WERI-Rb-1 (cell line): Measurements from ENCODE around the gene ADM.

Source experiments
- DNase-seq: peaks from one replicate; pipeline ENCODE4 v3.0.0-alpha.2; 2020
- H3K27ac ChIP-seq: fragments of 250-450 bp; sonication (Bioruptor Pico); 2 replicates; pipeline ENCODE4 v1.5.1; 2020; ENCODE audit warnings: mild to moderate bottlenecking, moderate library complexity
- H3K27me3 ChIP-seq: fragments of 250-450 bp; sonication (Bioruptor Pico); 2 replicates; pipeline ENCODE4 v1.5.1; 2021; ENCODE audit warnings: mild to moderate bottlenecking, low read depth, moderate library complexity; ENCODE audit not compliant: insufficient read depth, severe bottlenecking
- H3K36me3 ChIP-seq: fragments of 250-450 bp; sonication (Bioruptor Pico); 2 replicates; pipeline ENCODE4 v1.5.1; 2020; ENCODE audit warnings: mild to moderate bottlenecking, moderate library complexity
- H3K4me3 ChIP-seq: 2 replicates; pipeline ENCODE4 v1.5.1; 2011; ENCODE audit warnings: low read depth, mild to moderate bottlenecking, control low read depth, low read length
- H3K9me3 ChIP-seq: fragments of 250-450 bp; sonication (Bioruptor Pico); 2 replicates; pipeline ENCODE4 v1.5.1; 2021; ENCODE audit warnings: mild to moderate bottlenecking, moderate library complexity; ENCODE audit not compliant: severe bottlenecking
- TF ChIP-seq, protein P1 (sequence below): IDR thresholded peaks from 2 replicates; pipeline ENCODE4 v1.5.1; 2011; ENCODE audit warnings: low read depth, mild to moderate bottlenecking, control low read depth, inconsistent platforms, low read length

Gene ADM

DNA sequence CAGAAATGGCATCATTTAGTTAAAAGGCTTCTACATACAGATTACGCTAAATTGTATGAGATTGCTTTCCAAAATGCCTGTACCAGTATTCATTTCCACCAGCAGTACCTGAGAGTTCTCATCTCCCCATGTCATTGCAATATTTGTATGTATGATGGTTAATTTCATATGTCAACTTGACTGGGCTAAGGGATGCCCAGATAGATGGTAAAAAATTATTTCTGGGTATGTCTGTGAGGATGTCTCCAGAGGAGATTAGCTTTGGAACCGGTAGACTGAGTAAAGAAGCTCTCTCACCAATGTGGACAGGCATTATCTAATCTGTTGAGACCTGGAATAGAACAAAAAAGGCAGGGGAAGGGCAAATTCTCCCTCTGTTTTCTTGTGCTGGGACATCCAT lies 6.9 kb downstream of the ADM start:
- Histone ChIP-seq H3K27ac (no peak overlapping the region), H3K4me3 (no peak overlapping the region), H3K27me3 (peaks cover 13% of the 10 kb centered on the region), H3K9me3 (no peaks in the 10 kb centered on the region), H3K36me3 (no peaks in the 10 kb centered on the region)
- TF ChIP-seq, protein P1, sequence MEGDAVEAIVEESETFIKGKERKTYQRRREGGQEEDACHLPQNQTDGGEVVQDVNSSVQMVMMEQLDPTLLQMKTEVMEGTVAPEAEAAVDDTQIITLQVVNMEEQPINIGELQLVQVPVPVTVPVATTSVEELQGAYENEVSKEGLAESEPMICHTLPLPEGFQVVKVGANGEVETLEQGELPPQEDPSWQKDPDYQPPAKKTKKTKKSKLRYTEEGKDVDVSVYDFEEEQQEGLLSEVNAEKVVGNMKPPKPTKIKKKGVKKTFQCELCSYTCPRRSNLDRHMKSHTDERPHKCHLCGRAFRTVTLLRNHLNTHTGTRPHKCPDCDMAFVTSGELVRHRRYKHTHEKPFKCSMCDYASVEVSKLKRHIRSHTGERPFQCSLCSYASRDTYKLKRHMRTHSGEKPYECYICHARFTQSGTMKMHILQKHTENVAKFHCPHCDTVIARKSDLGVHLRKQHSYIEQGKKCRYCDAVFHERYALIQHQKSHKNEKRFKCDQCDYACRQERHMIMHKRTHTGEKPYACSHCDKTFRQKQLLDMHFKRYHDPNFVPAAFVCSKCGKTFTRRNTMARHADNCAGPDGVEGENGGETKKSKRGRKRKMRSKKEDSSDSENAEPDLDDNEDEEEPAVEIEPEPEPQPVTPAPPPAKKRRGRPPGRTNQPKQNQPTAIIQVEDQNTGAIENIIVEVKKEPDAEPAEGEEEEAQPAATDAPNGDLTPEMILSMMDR, result no peak
- no peak for DNase-seq

GRCh38 chr11:10314199-10315072 lies 9.6 kb downstream of the ADM start:
- no peaks in the 10 kb centered on the region for H3K27me3 ChIP-seq
- H3K36me3 ChIP-seq, result no peaks in the 10 kb centered on the region
- peak; percentile 27 for DNase-seq
- TF ChIP-seq, protein P1, result no peak
- H3K4me3 ChIP-seq, result no peak overlapping the region
- H3K9me3 ChIP-seq, result no peaks in the 10 kb centered on the region
- no peak overlapping the region for H3K27ac ChIP-seq

DNA sequence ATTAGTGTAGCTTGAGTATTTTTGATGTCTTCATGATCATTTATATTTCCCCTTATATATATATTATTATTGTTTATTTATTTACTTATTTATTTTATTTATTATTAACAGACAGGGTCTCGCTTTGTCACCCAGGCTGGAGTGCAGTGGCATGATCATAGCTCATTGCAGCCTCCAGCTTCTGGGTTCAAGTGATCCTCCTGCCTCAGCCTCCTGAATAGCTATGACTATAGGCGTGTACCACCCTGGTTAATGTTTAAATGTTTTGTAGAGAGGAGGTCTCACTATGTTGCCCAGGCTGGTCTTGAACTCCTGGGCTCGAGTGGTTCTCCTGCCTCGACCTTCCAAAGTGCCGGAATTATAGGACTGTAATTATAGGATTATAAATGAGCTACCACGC lies 10.2 kb downstream of the ADM start:
- no peak overlapping the region for H3K27ac ChIP-seq
- H3K4me3 ChIP-seq, result no peak overlapping the region

GRCh38 chr11:10317151-10317755 lies 12.4 kb downstream of the ADM start:
- Histone ChIP-seq H3K4me3 (no peak overlapping the region), H3K9me3 (no peaks in the 10 kb centered on the region), H3K27ac (no peak overlapping the region), H3K27me3 (no peaks in the 10 kb centered on the region), H3K36me3 (no peaks in the 10 kb centered on the region)
- TF ChIP-seq, protein P1, result no peak
- no peak for DNase-seq

More for the DNA sequence above, 10.2 kb downstream of the ADM start:
- no peaks in the 10 kb centered on the region for H3K9me3 ChIP-seq
- H3K36me3 ChIP-seq, result no peaks in the 10 kb centered on the region
- TF ChIP-seq, protein P1, result no peak
- no peak for DNase-seq
- no peaks in the 10 kb centered on the region for H3K27me3 ChIP-seq

DNA sequence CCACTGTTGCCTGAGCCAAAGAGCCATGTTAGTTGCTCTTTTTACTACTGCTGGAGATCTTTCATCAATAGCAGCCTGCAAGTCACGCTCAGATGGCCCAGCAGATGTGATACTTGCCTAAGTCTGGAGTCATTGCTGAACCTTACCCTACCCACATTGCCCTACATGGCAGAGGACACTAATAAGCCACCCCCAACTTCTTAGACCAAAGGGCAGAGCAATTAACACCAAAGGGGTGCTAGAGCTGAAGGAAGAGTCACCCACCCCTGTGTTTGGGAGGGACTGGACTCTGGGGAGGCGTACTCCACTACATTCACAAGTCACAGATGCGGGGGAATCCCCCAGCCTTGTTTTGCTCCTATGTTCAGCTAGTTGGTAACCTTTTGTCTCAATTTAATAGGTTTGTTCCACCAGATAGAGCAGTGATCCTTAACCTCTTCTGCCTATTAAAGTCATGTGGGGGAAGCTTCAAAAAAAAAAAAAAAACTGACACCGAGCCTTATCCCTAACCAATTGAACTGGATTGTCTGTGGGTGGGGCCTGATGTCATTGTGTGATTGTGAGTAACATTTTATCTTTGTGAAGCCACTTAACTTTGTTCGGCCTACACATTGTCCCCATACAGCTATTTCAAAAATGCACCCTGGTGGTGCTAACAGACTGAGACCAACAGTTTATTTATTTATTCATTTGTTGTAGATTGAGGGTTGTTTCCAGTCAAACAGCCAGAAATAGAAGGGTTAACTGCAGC lies 13.1 kb downstream of the ADM start:
- H3K9me3 ChIP-seq, result no peaks in the 10 kb centered on the region
- DNase-seq, result no peak
- H3K36me3 ChIP-seq, result no peaks in the 10 kb centered on the region
- TF ChIP-seq, protein P1, result no peak
- H3K27ac ChIP-seq, result no peak overlapping the region
- no peak overlapping the region for H3K4me3 ChIP-seq
- no peaks in the 10 kb centered on the region for H3K27me3 ChIP-seq
